GM12872 (cell line): Measurements from ENCODE around the gene REV3L.

Experiments used
- CTCF ChIP-seq: IDR thresholded peaks from 3 replicates; pipeline ENCODE4 v1.5.1; 2011; ENCODE audit warnings: low read depth, mild to moderate bottlenecking, low read length, moderate library complexity; ENCODE audit not compliant: insufficient read depth

Gene REV3L

GRCh38 chr6:111406200-111406721 is 76.8 kb downstream of the REV3L start:
- TF ChIP-seq CTCF = no peak

GRCh38 chr6:111403388-111403787 is 79.6 kb downstream of the REV3L start:
- TF ChIP-seq CTCF = no peak

GRCh38 chr6:111399626-111400025 is 83.4 kb downstream of the REV3L start:
- TF ChIP-seq CTCF = no peak

- no peak for TF ChIP-seq CTCF
Observed at GRCh38 chr6:111388681-111389080, 94.3 kb downstream of the REV3L start.

DNA sequence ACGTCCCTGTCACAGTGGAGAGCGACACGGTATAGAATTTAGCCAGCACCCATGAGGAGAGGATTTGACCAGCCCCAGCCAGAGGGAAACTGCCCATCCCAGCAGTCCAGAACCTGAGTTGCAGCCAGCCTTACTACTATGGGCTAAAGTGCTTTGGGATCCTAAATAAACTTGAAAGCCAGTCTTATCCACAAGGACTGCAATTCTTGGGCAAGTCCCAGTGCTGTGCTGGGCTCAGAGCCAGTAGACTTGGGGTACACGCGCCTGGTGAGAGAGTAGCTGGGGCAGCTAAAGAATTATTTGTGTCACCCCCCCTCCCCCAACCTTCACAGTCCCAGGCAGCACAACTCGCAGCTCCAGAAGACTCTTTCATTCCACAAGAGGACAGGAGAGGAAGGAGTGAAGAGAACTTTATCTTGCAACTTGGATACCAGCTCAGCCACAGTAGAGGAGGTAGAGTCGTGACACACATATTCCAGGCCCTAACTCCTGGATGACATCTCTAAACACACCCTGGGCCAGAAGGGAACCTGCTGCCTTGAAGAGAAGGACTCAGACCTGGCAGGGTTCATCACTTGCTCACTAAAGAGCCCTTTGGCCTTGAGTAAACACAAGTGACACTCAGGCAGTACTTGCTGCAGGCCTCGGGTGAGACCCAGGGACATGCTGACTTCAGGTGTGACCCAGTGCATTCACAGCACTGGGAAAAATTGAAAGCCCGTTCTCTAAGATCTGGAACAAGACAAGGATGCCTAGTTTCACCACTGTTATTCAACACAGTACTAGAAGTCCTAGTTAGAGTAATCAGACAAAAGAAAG is 100.3 kb downstream of the REV3L start:
- TF ChIP-seq CTCF = no peak

GRCh38 chr6:111381728-111382127 is 101.3 kb downstream of the REV3L start:
- TF ChIP-seq CTCF = no peak

DNA sequence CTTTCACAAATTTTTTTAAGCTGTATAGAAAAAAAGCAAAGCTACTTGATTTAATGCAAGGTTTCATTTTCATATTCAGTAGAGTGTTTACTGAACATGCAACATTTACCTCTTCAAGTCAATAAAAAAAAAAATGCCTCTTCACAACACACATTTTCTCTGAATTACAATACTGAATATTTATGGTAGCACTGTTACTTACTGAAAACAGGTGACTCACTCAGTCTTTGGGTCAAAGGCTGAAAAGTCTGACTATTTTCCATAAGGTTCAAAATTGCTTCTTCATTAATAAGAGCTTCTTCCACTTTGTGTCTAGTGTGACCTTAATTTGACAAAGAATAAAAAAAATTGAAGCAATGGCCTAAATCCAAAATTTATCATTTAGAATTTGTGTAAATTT is 101.9 kb downstream of the REV3L start:
- no peak for TF ChIP-seq CTCF
